ENCODE results near the gene FASTKD3.

The FASTKD3 gene

DNA sequence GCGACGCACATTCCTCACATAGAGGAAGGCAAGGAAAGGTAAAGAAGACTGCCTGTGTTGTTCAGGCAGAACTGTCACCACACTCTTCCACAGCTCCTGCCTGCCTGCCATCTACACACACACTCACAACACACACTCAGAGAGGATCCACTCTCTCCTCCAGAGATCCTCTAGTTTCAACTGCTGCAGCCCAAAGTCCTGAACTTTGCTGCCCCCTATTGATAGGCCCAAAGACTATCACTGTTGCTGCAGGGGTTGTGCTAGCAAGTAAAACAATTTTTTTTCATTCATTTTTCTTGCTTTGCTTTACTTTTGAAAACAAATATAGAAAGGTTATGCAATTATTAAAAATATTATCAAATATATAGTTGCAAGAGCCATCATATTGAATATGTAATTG lies 12.0 kb downstream of the FASTKD3 start:
- no peak for DNase-seq (ENCODE audit: low read depth)
- TF ChIP-seq, protein P1, sequence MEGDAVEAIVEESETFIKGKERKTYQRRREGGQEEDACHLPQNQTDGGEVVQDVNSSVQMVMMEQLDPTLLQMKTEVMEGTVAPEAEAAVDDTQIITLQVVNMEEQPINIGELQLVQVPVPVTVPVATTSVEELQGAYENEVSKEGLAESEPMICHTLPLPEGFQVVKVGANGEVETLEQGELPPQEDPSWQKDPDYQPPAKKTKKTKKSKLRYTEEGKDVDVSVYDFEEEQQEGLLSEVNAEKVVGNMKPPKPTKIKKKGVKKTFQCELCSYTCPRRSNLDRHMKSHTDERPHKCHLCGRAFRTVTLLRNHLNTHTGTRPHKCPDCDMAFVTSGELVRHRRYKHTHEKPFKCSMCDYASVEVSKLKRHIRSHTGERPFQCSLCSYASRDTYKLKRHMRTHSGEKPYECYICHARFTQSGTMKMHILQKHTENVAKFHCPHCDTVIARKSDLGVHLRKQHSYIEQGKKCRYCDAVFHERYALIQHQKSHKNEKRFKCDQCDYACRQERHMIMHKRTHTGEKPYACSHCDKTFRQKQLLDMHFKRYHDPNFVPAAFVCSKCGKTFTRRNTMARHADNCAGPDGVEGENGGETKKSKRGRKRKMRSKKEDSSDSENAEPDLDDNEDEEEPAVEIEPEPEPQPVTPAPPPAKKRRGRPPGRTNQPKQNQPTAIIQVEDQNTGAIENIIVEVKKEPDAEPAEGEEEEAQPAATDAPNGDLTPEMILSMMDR (conservative IDR thresholded peaks at IDR 0.05; ENCODE audit: low read depth, low read length): peak; percentile 87
- H3K4me3 ChIP-seq (ENCODE audit: low read length): no peak overlapping the region

DNA sequence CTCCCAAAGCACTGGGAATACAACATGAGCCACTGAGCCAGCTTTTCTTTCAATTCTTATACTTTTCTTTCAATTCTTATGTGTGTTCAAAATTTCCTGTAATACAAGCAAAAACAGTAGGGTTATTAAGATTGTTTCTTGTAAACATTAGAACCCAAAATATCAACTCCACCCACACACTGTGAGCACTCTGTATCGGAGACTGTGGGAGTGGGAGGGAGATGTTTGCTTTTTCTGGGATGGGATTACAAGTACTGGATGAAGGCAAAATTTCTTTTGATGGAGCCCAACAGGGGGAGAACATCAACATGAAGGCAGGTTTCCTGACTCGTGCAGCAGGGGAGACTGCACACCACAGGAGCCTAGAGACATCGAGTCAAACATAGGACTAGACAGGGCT lies 13.2 kb downstream of the FASTKD3 start:
- no peak overlapping the region for H3K4me3 ChIP-seq (ENCODE audit: low read length)
- TF ChIP-seq, protein P1 (conservative IDR thresholded peaks at IDR 0.05; ENCODE audit: low read depth, low read length): no peak
- DNase-seq (ENCODE audit: low read depth): no peak

DNA sequence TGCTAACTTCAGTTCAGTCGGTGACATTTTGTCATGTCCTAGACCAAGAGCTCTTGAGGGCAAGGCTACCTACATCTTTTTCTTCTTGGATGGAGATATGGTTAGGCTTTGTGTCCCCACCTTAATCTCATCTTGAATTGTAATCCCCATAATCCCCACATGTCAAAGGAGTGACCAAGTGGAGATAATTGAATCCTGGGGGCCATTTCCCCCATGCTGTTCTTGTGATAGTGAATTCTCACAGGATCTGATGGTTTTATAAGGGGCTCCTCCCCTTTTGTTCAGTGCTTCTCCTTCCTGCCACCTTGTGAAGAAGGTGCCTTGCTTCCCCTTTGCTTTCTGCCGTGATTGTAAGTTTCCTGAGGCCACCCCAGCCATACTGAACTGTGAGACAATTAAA lies 15.8 kb downstream of the FASTKD3 start:
- TF ChIP-seq, protein P1 (conservative IDR thresholded peaks at IDR 0.05; ENCODE audit: low read depth, low read length): no peak
- H3K4me3 ChIP-seq (ENCODE audit: low read length): no peak overlapping the region
- no peak for DNase-seq (ENCODE audit: low read depth)

DNA sequence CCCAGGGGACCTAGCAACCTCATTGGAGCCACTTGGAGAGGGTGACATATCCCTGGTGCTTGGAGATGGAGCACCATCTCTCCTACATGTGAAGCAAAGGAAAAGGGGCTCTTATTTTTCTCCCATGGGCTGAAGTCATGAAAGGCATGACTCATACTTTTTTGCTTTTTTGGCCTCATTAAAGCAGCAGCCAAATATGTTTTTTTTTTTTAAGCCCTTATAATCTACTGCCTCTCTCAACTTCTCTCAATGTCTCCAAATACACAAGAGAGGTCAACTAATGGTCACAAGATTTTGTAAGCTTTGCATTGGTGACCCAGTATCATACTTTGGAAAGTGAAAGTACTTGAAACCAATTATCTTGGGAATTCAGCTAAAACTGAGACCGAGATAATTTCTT lies 16.3 kb downstream of the FASTKD3 start:
- DNase-seq (ENCODE audit: low read depth): peak; percentile 76
- H3K4me3 ChIP-seq (ENCODE audit: low read length): no peak overlapping the region
- TF ChIP-seq, protein P1 (conservative IDR thresholded peaks at IDR 0.05; ENCODE audit: low read depth, low read length): no peak

DNA sequence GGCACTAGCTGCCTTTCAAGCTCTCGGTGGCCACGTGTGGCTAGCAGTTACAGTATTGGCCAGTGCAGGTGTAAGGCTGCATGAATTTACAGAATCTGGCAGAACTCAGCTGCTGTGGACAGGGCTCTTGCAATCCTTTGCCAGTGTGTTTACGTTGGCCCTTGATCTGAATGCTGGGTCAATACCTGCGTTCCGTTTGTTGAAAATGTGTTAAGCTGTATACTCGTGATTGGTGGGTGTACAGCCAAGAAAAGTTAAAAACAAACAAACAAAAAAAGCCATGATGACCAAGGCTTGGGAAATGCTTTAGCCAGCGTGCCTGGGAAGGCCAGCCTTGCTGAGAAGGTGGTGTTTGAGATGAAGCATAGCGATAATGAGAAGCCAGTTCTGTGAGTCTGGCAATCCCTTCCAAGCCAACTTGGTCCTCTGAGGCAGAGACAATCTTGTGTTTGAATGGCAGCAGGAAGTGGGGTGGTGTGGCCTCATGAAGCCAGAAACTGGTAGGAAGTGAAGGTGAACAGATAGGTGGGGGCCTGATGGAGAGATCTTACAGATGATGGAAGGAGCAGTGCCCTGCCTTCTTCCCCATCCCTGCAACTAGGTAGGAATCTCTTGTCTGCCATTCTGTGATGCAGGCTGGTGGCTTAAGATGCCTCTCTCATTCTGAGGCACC lies 17.1 kb downstream of the FASTKD3 start:
- TF ChIP-seq, protein P1 (conservative IDR thresholded peaks at IDR 0.05; ENCODE audit: low read depth, low read length): no peak
- DNase-seq (ENCODE audit: low read depth): no peak
- H3K4me3 ChIP-seq (ENCODE audit: low read length): peak overlapping the region; percentile 52

DNA sequence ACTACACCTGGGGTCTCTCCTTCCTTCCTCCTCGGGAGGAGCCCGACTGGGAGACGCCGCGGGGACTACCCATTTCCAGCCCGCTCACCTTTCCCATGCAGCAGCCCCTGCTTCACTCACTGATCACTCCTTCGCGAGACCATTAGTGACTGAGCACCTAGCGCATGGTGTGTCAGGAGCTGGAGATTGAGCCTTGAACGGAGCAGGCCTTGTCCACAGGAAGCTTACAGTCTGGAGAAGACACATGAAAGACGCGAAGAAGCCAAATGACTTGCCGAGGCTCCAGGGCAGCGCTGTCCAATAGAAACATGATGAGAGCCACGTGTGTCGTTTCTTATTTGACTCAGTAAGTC lies 17.6 kb downstream of the FASTKD3 start:
- DNase-seq (ENCODE audit: low read depth): no peak
- H3K4me3 ChIP-seq (ENCODE audit: low read length): peak overlapping the region; percentile 52
- TF ChIP-seq, protein P1 (conservative IDR thresholded peaks at IDR 0.05; ENCODE audit: low read depth, low read length): no peak

DNA sequence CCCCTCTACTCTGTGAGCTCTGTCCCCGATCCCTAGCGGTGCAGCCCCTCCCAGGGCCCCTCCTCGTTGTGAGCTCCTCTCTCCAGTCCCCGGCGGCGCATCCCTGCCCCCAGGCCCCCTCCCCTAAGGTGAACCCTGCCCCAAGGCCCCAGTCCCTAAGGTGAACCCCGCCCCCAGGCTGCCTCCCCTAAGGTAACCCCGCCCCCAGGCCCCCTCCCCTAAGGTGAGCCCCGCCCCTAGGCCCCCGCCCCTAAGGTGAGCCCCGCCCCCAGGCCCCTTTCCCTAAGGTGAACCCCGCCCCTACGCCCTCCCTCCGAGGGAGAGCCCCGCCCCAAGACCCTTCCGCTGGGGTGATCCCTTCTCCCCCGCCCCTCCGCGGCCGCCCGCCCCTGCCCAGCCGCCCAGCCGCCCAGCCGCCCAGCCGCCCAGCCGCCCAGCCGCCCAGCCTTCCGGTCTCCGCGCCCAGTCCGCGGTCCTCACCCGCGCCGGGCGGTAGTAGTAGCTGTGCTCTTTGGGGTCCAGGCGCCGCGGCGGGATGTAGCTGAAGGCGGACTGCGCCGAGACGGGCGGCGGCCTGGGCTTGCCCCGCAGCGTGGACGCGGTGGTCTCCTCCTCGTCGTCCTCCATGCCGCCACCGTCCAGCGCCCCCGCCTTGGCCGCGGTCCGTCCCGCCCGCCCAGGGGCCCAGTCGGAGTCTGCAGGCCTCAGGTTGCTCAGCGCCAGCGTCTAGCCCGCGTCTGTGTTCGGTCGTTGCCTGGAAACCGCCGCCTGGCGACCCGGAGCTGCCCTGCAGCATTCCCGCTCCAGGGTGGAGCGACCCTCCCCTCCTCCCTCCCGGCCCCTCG lies 18.2 kb downstream of the FASTKD3 start, which contains the start of gene CFAP90:
Gene CFAP90, minus strand, starts transcription at position 739 of the 845 bp plus-strand sequence. Its CDS starts 112 bp downstream, at position 627.
- peak within 1 kb of the TSS; percentile 52 for H3K4me3 ChIP-seq (ENCODE audit: low read length)
- TF ChIP-seq, protein P1 (conservative IDR thresholded peaks at IDR 0.05; ENCODE audit: low read depth, low read length): peak; percentile 56
- no peak for DNase-seq (ENCODE audit: low read depth)

Data from retinal pigment epithelial cell (primary cell).